Inferior parietal cortex (tissue), 1 donor: Measurements from ENCODE around the gene ANG.

Experiments
- DNase-seq: peaks from one replicate; pipeline ENCODE4 v3.0.0-alpha.2; 2016; ENCODE audit errors: extremely low spot score

Gene ANG

DNA sequence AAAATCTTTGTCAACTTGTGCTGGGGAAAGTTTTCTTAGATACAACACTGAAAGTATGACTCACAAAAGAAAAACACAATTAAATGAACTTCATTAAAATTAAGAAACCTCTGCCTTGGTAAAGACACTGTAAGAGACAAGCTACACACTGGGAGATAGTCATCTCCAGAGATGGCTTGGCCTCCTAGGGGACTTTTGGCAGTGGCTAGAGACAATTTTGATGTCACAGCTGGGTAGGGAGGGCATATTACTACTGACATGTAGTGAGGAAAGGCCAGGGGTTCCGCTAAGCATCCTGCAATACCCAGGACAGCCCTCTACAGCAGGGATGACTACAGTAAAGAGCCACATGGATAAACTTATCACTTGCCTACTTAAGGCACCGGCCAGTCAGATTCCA lies 12.9 kb upstream of the ANG start:
- no peak for DNase-seq

DNA sequence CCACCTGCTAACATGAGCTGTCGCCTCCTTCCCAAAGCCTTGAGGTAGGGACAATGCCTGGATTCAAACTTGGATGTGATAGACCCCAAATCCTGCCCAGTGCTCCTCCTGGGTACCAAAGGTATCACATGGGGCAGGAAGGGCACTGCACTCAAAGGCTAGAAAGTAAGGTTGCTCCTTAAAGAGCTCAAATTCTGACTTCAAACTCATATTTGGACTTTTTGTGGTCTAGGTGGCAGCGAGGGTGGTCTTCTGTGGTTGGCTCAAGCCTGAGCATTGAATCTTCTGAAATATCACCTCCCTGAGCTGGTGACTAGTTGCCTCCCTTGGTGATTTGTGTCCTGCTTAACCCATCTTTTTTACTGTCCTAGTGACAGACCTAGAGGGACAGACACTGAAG lies 12.5 kb upstream of the ANG start:
- DNase-seq = no peak

DNA sequence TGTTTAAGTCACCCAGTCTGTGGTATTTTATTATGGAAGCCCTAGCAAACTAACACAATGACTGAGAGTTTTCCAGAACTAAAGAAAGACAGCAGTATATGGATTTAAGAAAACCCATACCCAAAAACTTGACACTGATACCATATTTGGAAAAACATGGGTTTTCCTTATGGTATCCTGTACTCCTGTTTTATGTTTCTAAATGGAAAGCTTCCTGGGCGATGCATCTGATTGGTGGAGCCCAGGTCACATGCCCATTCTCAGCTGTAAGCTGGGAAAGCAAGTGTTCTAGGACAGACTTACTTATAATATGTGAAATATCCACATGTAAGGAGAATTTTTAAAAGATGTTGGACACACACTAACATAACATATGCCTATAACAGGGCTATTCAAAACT lies 8.7 kb upstream of the ANG start:
- peak; percentile 54 for DNase-seq

DNA sequence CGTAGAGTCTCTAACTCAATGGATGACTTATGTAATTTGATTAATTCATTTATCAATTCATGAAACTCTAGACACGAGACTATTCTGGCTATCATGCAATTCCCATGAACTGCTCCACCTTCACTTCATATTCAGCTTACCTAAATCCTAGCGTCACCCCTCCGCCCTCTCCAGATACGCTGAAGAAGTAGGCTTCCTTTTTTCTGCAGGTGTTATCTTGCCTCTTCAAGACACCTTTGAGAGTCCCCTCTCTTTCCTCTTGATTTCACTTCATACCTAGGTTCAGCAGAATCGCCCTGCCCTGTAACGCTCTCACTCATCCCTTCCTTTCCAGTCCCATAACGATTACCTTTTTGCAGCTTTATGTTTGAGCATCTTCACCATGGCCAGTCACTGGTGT lies 8.2 kb upstream of the ANG start:
- DNase-seq = no peak

DNA sequence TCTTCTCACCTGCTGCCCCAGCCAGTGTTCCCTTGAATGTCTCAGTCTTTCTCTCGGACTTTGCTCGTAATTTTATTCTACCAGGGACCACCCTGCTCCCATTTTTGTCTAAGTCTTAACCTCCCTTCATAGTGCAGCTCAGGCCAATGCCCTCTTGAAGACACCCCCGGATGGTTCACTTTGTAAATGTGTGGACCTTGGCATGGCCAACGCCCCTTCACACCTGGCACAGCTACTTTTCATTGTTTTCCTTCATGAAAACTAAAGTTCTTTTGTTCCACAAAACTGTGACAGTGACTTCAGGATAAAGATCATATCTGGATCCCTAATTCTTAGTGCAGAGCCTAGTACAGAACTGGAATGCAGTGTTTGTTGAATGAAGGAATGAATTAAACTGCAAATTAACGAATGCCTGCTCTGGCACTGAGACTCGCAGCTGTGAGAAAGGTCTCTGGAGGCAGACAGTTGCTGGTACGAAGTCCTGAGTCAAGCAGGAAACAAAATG lies 7.7 kb upstream of the ANG start:
- DNase-seq = no peak

DNA sequence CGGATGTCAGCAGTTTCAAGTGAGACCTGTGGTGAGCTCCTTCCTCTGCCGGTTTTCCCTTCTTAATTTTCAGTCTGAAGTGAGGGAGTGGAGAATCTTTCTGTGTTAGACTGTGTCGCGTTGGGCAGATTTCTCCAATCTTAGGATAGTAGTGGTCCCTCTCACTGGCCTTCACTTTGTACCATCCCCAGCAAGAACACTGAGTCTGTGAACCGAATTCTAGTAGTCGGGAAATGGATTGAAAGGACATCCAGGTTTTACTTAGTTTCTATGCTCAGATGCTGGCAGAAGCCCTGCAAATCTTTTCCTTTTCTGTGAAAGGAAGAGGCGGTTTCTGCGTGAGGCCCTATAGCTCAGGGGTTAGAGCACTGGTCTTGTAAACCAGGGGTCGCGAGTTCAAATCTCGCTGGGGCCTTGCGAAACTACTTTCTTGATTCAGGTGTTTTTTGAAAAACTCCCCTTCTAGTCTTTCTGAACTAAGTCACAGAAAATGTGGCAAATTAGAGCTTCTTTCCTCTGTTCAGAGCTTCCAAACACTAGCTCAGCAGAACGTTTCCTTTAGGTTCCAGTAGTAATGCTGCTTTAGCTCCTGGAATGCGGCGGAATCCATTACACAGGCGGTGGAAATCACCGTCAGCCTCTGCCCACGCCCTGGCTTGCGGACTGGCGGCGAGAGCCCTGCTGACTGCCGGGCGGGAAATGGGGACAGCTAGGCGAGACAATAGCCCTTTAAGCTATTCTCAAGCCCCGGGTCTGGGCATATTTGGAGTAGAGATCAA lies 7.0 kb upstream of the ANG start:
- DNase-seq = peak; percentile 94

DNA sequence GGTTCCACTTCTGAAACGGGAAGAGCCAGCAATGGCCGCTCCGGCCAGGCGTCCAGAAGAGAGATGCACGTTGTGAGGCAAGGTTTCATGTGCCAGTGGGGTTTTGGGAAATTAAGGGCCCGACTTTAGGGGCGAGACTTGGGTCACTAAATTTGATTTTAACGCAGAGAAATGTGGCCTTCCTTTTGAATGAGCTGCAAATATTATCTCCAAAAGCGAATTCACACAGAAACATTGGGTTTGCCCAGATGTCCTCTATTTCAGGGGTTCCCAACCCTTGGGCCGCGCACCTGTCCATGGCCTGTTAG lies 6.5 kb upstream of the ANG start:
- DNase-seq = no peak

DNA sequence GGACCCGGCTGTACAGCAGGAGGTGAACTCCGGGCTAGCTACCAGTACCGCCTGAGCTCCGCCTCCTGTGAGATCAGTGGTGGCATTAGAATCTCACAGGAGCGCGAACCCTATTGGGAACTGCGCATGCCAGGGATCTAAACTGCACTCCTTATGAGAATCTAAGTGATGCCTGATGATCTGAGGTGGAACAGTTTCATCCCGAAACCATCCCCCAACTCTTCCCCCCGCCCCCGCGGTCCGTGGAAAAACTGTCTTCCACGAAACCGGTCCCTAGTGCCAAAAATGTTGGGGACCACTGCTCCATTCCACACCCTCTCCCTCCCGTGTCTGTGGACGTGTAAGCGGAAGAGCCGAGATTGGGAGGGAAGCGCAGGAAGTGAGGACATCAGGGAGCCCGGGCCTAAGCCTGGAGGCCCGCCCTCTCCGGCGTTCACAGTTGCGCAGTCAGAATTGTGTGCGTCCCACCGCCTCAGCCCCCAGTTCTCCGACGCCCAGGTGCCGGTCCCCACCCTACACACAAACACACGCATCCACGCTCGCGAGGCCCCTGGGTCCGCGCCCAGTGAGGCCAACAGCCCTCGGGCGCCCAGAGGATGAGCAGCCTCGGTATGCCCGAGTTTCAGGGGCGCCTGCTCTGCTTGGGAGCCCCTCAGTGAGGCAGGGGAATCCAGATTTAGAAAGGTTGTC lies 6.0 kb upstream of the ANG start:
- DNase-seq = peak; percentile 95

DNA sequence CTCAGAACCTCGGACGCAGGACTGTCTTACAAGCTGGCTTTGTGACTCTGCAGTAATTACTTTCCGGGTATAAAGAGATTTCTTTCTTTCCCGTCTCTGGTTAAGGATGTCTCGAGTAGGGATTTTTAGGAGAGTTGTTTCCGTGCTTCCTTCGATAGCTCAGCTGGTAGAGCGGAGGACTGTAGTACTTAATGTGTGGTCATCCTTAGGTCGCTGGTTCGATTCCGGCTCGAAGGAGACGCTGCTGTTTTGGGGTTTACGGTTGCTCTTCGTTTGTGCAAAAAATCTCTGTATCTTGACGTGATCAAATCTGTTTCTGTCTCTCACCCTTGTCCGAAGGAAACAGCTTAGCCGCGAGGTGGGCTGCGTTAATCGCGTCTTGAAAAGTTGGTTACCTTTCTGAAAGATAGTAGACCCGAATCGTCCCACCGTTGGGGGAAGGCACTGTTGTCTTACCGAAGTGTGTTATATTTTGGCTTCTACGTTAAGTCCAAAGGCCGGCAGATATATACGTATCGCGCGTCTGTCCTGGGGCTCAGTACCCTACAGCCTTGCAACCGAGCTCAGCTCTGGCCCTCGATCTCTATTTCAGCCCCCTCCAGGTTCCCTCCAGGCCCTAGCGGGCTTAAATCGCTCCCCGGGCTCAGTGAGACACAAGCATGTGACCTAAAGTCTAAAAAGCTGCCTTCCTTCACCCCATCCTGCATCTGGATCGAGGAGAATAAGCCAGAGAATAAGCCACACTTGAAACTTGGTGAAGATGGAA lies 5.3 kb upstream of the ANG start:
- peak; percentile 95 for DNase-seq

DNA sequence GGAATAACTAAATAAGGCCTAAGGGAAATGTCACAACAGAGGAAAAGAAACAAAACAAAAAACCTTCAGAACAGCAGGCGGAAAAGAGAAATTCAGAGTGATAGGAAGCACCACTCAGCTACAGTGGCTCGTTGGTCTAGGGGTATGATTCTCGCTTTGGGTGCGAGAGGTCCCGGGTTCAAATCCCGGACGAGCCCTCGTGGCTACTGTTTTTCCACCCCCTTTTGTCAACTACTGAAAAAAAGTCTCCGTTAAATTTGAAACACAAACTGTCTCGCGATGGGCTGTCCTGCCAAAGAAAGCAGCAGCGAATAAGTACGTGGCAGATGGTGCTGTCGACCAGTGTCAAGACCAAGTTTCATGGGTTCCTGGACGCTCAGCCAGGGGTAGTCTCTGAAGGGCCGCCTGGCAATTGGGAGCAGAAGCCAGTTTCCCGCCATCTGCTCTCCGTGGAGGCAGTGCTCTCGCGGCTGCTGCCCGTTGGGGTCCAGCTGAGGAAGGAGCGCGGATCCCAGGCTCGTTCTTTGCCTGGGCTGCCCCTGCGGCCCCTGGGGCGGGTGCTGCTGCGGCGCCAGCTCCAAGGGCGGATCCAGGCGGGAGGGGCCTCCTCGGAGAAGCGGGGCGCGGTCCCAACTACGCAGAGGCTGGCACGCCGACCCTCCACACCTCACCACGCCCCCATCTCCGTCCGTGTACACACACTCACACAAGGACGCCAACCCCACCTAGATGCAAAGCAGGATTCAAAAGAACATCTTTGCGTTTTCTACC lies 4.5 kb upstream of the ANG start, which contains the start of gene RNASE4:
TSS of gene RNASE4 (plus strand) at position 670 of the 771 bp plus-strand sequence. CDS start 14,812 bp downstream, outside the sequence.
- peak; percentile 93 for DNase-seq

DNA sequence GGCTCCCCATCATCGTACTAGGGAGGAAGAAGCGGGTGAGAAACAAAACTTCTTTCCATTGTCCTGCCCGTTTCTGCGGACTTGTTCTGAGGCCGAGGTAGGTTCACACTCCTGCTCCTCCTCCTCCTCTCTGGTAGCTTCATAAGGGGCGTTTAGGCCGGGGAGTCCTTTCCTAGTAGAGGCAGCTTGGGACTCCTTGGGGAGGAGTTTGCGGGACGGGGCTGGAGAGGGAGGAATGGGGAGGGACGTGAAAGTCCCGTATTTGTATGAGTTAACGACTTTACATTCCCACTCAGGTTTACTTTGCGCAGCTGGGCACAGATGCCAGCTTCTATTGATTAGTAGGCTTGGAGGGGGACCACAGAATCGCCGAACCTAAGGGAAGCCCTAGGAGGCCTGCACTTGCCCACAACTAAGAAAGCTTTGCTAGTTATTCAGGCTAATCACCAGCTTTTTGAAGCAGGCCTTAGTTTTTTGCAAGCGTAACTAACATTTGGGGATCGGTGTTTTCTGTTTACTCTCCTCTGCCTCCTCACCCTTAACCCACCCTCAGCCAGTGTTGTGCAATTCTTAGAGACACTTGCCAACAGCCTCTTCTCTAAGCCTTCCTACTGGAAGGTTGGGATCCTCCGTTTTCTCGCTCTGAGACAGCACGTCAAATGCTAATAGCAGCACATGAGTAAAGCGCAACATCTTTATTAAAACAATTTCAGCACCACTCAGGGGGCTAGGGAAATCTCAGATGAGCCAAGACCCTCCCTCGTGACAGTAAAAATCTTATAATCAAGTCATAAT lies 3.7 kb upstream of the ANG start:
- peak; percentile 21 for DNase-seq

DNA sequence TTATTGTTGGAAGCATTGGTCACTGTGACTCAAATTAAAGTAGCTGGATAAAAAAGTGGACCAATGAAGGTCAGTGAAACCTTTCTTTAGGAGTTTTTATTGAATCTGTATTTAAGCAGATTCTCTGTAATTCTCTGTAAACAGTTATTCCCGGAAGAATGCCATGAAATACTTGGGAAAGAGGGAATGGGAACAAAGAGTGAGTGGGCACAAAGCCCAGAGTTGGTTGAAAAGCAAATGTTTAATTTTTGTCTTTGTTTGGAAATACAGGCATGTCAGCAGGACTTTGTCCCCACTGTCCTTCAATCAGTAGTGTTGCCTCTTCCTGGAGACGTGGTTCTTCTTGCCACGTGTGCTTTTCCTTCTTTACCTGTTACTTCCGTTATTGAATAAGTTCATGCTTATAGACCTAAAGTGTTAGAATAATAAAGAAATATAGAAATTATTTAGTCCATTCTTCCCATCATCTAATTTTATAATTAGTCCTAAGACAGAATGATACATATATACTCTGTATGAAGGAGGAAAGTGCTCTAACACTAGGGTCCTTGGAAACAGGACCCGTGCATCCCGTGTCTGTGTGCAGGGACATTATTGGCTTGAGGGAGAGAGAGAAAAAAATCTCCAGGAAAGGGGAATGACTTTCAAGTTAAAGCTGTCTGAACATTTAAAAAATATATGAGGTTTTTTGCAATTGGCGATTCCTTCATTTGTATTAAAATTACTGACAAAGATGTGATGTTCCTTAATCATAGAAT lies 2.0 kb upstream of the ANG start:
- no peak for DNase-seq

DNA sequence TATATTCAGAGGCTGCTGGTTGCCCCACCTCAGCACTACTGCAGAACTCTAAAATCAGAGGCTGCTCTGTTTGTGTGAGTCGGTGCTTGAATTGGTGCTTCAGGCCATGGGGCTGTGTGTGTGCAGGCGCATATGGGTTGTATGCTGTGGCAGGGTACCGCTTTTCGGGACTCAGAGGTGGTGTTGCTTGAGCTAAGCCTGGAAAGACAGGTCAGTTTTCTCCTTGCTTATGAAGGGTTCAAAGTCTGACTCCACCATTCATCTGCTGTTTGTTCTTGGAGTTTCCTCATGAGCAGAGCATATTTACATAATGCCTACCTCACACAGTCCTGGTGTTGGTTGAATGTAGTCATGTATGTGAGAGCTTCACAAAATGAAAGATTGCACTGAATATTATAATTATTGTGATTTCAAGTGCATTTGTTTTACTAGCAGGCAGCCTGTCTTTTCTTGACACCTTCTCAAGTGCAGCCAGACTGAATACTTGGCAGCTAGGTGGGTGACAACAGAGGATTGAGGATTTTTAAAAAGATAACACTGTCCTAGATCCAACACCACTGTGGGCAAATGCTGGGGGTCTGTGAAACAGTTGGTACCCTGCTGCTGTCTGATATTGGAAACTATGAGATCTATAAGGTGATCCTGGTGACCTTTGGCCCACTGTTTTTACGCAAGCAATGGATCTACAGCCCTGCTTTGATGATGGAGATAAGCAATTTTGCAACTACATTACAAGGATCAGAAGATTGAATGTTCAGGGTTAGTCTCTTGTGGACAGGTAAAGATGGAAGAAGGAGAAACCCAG lies 1.0 kb upstream of the ANG start:
- no peak for DNase-seq

DNA sequence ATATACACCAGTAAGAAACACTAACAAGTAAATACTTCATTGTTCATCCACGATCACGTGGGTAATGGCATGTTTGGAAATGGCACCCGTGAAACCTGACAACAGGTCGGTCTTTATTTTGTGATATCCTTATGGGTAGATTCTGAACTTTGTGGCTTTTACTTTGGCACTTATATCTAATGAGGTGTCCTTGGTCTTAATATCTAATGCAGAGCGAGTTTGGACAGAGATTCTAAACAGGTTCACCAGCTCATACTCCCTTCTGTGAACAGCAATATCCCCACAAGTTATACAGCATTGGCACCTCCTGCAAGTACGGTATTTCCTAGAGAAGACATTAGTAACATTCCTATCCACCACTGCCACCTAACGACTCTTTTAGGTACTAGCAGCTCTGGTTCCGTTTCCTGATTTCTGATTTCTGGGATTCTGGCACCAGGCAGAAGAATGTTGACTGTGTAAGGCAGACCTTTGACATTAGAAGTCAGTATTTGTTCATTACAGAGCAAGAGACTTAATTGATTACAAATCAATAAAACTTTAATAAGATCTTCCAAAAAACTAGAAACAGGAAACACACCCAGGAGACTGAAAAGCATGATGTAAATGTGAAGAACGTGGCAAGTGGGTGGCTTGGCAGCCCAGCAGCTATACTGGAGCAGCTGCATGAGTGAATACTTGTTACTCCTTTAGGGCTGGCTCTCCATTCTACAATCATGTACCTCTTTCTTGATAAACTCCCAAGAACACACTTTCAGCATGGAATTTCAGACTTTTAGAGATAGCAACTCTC lies 2.5 kb downstream of the ANG start:
- peak; percentile 92 for DNase-seq

DNA sequence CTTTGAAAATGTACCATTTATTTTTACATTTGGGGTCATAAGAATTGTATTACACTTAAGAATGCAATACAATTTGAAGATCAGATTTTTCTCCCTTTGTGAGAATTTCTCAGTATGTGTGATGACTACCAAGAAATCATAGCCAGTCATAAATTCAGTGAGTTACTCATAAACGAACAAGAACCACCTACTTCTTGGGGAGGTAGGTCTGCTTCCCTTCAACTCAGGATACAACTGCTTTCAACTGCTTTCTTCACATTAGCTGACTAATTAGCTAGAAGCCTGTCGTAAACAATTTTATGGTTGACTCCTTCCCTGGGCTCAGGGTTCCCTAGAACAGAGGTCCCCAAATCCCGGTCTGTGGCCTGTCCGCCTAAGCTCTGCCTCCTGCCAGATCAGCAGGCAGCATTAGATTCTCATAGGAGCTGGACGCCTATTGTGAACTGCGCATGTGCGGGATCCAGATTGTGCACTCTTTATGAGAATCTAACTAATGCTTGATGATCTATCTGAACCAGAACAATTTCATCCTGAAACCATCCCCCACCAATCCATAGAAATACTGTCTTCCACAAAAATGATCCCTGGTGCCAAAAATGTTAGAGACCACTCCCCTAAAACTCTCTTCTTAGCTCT lies 3.7 kb downstream of the ANG start:
- DNase-seq = no peak

DNA sequence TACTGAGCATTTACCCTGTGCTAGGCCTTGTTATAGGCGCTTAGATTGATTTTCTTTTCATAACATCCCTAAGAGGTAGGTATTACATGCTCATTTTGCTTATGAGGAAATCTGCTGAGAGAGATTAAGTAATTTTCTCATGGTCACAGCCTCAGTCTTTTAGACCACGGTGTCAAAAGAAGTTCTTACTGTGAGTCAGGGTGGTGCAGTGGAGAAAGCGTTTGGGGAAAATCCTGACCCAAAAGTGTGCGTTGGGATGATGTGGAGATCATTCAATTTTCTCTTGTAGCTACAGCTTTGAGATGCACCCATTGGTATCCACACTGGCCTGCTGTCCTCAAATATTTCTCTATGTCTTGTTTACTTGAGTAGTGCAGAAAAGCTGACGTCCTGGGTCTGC lies 8.2 kb downstream of the ANG start:
- DNase-seq = no peak

DNA sequence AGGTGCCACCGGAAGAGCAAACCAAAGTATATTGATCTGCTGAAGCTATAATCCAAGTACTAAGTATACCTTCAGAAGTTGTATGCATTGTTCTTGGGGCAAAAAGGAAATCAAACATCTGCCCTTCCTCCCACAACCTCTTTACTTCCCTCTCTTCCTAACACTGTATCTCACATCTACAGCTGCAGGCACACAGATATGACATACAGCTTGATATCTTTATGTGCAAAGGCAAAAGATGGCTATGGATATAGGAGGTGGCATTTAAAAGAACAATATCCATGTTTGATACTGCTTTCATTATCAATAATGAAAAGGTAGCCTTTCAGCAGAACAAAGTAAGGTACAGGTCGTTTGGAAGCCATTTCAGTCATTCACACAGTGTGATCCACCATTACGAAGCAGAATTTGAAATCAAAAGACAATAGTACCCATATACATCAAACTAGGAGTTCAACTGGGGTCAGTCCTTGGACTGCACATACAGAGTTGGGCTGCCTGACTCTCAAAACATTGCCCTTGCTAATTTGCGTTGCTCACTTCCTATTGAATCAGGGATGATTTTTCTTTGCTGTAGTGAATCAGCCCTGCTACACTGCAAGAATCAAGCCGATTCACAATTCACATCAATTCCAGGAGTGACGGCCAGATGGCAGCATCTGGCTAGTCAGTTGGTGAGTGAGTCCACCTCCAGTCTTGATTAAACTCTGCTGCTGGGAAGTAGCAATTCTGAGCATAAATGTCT lies 8.9 kb downstream of the ANG start:
- peak; percentile 92 for DNase-seq

DNA sequence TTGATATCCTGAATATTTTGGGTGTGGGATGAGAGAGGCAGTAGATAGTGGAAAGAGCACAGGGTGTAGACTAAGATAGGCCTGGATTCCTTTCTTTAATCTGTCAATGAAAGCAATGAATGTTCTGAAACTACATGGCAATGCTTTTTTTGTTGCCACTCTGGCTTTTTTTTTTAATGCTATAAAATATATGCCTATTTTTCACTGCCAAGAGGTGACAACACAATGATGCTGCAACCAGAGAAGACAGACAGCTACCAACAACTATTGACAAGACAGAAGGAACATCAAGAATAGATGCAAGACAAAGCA lies 9.4 kb downstream of the ANG start:
- no peak for DNase-seq
